Cortex of kidney (tissue), 1 donor: ENCODE results near the gene MYO6.

Experiments used
- DNase-seq: peaks from one replicate; lab custom pipeline; 2025; lab: John Stamatoyannopoulos, UW

The MYO6 gene

GRCh38 chr6:75766387-75766786 lies 17.3 kb downstream of the MYO6 start:
- DNase-seq, result no peak

GRCh38 chr6:75770844-75771243 lies 21.8 kb downstream of the MYO6 start:
- DNase-seq, result no peak

GRCh38 chr6:75775219-75775618 lies 26.2 kb downstream of the MYO6 start:
- DNase-seq, result no peak

- DNase-seq, result no peak
Measured at GRCh38 chr6:75776461-75776860, 27.4 kb downstream of the MYO6 start.

GRCh38 chr6:75778757-75779156 lies 29.7 kb downstream of the MYO6 start:
- no peak for DNase-seq

- no peak for DNase-seq
Measured at GRCh38 chr6:75786152-75786551, 37.1 kb downstream of the MYO6 start.

- DNase-seq, result no peak
Measured at GRCh38 chr6:75788894-75789293, 39.9 kb downstream of the MYO6 start.

GRCh38 chr6:75791881-75792280 lies 42.8 kb downstream of the MYO6 start:
- no peak for DNase-seq

- no peak for DNase-seq
Measured at GRCh38 chr6:75794351-75794846, 45.4 kb downstream of the MYO6 start.

- no peak for DNase-seq
Measured at GRCh38 chr6:75794954-75795739, 46.1 kb downstream of the MYO6 start.

- DNase-seq, result no peak
Measured at GRCh38 chr6:75796723-75797122, 47.7 kb downstream of the MYO6 start.

- DNase-seq, result no peak
Measured at GRCh38 chr6:75800133-75800532, 51.1 kb downstream of the MYO6 start.

- DNase-seq, result no peak
Measured at GRCh38 chr6:75800708-75801505, 51.9 kb downstream of the MYO6 start.

- DNase-seq, result no peak
Measured at GRCh38 chr6:75802366-75802765, 53.3 kb downstream of the MYO6 start.

GRCh38 chr6:75808507-75808906 lies 59.5 kb downstream of the MYO6 start:
- DNase-seq, result no peak

- DNase-seq, result no peak
Measured at GRCh38 chr6:75812560-75812959, 63.5 kb downstream of the MYO6 start.

GRCh38 chr6:75813476-75814250 lies 64.6 kb downstream of the MYO6 start:
- DNase-seq, result no peak

- DNase-seq, result no peak
Measured at GRCh38 chr6:75815756-75816155, 66.7 kb downstream of the MYO6 start.

- DNase-seq, result no peak
Measured at GRCh38 chr6:75818098-75818855, 69.2 kb downstream of the MYO6 start.

- no peak for DNase-seq
Measured at GRCh38 chr6:75819776-75820487, 70.9 kb downstream of the MYO6 start.

- DNase-seq, result no peak
Measured at GRCh38 chr6:75824160-75824559, 75.1 kb downstream of the MYO6 start.
